RWPE1 (cell line): Measurements from ENCODE around the gene RRAD.

Experiments used
- CTCF ChIA-PET: fragments of 350-600 bp; sonication (Branson Sonifier 250); formaldehyde crosslinking; extraction: SDS; loops from one replicate; lab custom pipeline; 2021; lab: Yijun Ruan, JAX
- POLR2A ChIA-PET: fragments of 400-600 bp; formaldehyde crosslinking; extraction: SDS; loops from one replicate; lab custom pipeline; 2020; ENCODE audit warnings: antibody characterized with exemption; ENCODE audit not compliant: low non-redundant PET; lab: Yijun Ruan, JAX
- DNase-seq: peaks from one replicate; pipeline ENCODE4 v3.0.0; 2012; ENCODE audit warnings: low spot score
- H3K27ac ChIP-seq: fragments of 450-650 bp; 2 replicates; pipeline ENCODE4 v1.5.1; 2017
- CTCF ChIP-seq: fragments of 450-650 bp; conservative IDR thresholded peaks from 2 replicates; pipeline ENCODE4 v1.5.1; 2017; ENCODE audit warnings: low read depth, mild to moderate bottlenecking

Gene RRAD

GRCh38 chr16:66882702-66883101 lies 42.6 kb downstream of the RRAD start:
- POLR2A ChIA-PET, result no interaction called here

DNA sequence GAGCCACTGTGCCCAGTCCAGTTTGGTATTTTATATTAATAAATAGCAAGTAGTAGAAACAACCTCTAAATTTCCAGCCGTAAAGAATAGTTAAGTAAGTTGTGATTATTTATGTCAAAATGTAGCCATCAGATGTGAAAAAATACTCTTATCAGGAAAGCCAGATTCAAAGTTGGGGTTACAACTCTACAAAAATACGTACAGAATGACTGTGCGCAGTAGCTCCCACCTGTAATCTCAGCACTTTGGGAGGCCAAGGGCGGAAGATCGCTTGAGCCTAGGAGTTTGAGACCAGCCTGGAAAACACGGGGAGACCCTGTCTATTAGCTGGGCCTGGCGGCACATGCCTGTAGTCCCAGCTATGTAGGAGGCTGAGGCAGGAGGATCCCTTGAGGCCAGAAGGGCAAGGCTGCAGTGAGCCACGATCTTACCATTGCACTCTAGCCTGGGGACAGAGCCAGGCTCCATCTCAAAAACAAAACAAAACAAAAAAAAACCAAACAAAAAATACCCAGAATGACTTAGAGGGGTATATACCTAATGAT lies 43.3 kb downstream of the RRAD start:
- POLR2A ChIA-PET, result interaction anchor here (0.8 kb wide), 1 partner anchor 51 kb away, joined by 3 read pairs; the partner anchor contains the start of gene NAE1
- TF ChIP-seq CTCF, result no peak
- CTCF ChIA-PET, result interaction anchor here (0.9 to 2.4 kb wide), 2 partner anchors 9 to 13 kb away, joined by 4 to 14 read pairs; no protein-coding TSS in a partner anchor
- no peak overlapping the region for H3K27ac ChIP-seq
- no peak for DNase-seq

More at GRCh38 chr16:66882702-66883101, 42.6 kb downstream of the RRAD start:
- no peak for TF ChIP-seq CTCF
- no peak for DNase-seq
- CTCF ChIA-PET, result interaction anchor here (0.9 to 2.4 kb wide), 2 partner anchors 10 to 13 kb away, joined by 4 to 14 read pairs; no protein-coding TSS in a partner anchor
- H3K27ac ChIP-seq, result no peak overlapping the region

- TF ChIP-seq CTCF, result no peak
- DNase-seq, result no peak
- ChIA-PET CTCF (interaction anchor here (0.6 to 2.4 kb wide), 4 partner anchors 9 to 140 kb away, joined by 4 to 14 read pairs (median 6); no protein-coding TSS in a partner anchor), POLR2A (interaction anchor here (0.8 kb wide), 1 partner anchor 51 kb away, joined by 3 read pairs; the partner anchor contains the start of gene NAE1)
- H3K27ac ChIP-seq, result no peak overlapping the region
Measured at GRCh38 chr16:66881560-66881959, 43.8 kb downstream of the RRAD start.

- no peak for DNase-seq
- ChIA-PET POLR2A (no interaction called here), CTCF (interaction anchor here (0.6 to 2.0 kb wide), 5 partner anchors 14 to 474 kb away, joined by 4 to 11 read pairs (median 7); no protein-coding TSS in a partner anchor)
- H3K27ac ChIP-seq, result peak overlapping the region; percentile 61
- TF ChIP-seq CTCF, result no peak
Measured at GRCh38 chr16:66881014-66881417, 44.3 kb downstream of the RRAD start.

- POLR2A ChIA-PET, result no interaction called here
- no peak for TF ChIP-seq CTCF
- DNase-seq, result peak; percentile 97
- peak within 1 kb of the TSS; percentile 61 for H3K27ac ChIP-seq
- CTCF ChIA-PET, result interaction anchor here (0.7 to 2.0 kb wide), 5 partner anchors 13 to 474 kb away, joined by 3 to 11 read pairs (median 7); no protein-coding TSS in a partner anchor
Measured at GRCh38 chr16:66880288-66881013, 44.9 kb downstream of the RRAD start, which contains the start of gene PDP2. Gene PDP2, plus strand, starts transcription at chr16:66880515. Its CDS starts 3,770 bp downstream, at chr16:66884285.

- ChIA-PET POLR2A (no interaction called here), CTCF (no interaction called here)
- TF ChIP-seq CTCF, result no peak
- no peak for DNase-seq
- H3K27ac ChIP-seq, result no peak overlapping the region; the same call in 1 of the 2 replicates
Measured at GRCh38 chr16:66878067-66878466, 47.3 kb downstream of the RRAD start.
